ENCODE results near the gene GPD2.

GRCh38 chr2:156486614-156487013, 50.4 kb downstream of the GPD2 start:
- TF ChIP-seq CTCF (IDR thresholded peaks at IDR 0.05) (no peak), POLR2A (IDR thresholded peaks at IDR 0.05) (no peak)
